ENCODE measurements around the gene RNF13. TPM values are rescaled to one million over a fixed set of nuclear protein-coding genes. Genes with fewer than 3 reads are reported as not detected.

Gene RNF13
- total RNA-seq, 2 experiments from 2014 or later: 39.1 to 44.1 TPM

DNA sequence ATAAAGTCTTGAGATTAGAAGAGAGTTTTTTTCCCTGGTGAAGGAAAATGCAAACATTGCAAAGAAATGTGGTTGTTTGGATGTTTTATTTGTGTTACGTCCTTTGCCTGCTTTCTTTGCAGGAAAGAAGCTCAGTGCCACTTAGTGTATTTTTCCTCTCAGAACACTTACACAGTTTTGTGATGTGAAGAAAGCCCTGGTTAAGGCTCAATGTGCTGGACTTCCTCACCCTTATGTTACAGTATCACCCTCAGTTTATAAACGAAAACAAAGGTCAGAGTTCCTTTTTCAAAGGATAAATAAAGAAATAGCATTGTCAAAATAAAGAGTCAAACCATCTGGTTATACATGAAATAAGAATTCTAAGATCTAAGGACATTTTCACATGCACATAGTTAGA, 45.9 kb downstream of the RNF13 start:
- Mint-ChIP-seq H3K36me3 (ENCODE audit: low read depth) (peaks cover 87% of the 10 kb centered on the region), H3K27ac (no peak overlapping the region), H3K27me3 (no peaks in the 10 kb centered on the region), H3K4me3 (no peak overlapping the region), H3K9me3 (no peaks in the 10 kb centered on the region), H3K4me1 (ENCODE audit: low read depth) (peaks cover 5% of the 10 kb centered on the region)
- H3K4me1 ChIP-seq (ENCODE audit: insufficient read depth, low read length): no peaks in the 10 kb centered on the region
- no peak for ATAC-seq (ENCODE audit: poor library complexity)
- intact Hi-C loops (cut with DNase I, micrococcal nuclease): no loop called here
- H3K4me3 ChIP-seq (ENCODE audit: low read length): no peak overlapping the region
- ChIA-PET POLR2A (interaction anchor here (0.6 kb wide), 1 partner anchor 763 kb away, joined by 5 read pairs; no protein-coding TSS in a partner anchor), CTCF (no interaction called here)
- H3K36me3 ChIP-seq (ENCODE audit: insufficient read depth, low read length): peaks cover 28% of the 10 kb centered on the region
- TF ChIP-seq, protein P1, sequence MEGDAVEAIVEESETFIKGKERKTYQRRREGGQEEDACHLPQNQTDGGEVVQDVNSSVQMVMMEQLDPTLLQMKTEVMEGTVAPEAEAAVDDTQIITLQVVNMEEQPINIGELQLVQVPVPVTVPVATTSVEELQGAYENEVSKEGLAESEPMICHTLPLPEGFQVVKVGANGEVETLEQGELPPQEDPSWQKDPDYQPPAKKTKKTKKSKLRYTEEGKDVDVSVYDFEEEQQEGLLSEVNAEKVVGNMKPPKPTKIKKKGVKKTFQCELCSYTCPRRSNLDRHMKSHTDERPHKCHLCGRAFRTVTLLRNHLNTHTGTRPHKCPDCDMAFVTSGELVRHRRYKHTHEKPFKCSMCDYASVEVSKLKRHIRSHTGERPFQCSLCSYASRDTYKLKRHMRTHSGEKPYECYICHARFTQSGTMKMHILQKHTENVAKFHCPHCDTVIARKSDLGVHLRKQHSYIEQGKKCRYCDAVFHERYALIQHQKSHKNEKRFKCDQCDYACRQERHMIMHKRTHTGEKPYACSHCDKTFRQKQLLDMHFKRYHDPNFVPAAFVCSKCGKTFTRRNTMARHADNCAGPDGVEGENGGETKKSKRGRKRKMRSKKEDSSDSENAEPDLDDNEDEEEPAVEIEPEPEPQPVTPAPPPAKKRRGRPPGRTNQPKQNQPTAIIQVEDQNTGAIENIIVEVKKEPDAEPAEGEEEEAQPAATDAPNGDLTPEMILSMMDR (IDR thresholded peaks at IDR 0.05): no peak
- H3K9me3 ChIP-seq (ENCODE audit: control insufficient read depth in 1 of 2, insufficient read depth in 1 of 2, low read length in 2 of 2): no peaks in the 10 kb centered on the region
- no peaks in the 10 kb centered on the region for H3K27me3 ChIP-seq (ENCODE audit: control insufficient read depth in 1 of 2, insufficient read depth in 2 of 2, low read length in 2 of 2)
- DNase-seq: no peak
- H3K27ac ChIP-seq (ENCODE audit: low read depth in 1 of 2, low read length in 2 of 2): no peak overlapping the region

DNA sequence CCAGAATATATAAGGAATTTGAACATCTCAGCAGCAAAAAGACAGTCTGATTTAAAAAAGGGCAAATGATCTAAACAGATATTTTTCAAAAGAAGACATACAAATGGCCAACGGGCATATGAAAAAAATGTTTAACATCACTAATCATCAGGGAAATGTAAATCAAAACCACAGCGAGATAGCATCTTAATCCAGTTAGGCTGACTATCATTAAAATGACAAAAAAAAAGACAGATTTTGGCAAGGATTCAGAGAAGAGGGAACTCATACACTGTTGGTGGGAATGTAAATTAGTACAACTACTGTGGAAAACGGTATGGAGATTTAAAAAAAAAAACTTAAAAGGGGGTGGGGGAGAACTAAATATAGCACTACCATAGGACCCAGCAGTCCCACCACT, 47.9 kb downstream of the RNF13 start:
- no peaks in the 10 kb centered on the region for H3K9me3 ChIP-seq (ENCODE audit: control insufficient read depth in 1 of 2, insufficient read depth in 1 of 2, low read length in 2 of 2)
- intact Hi-C loops (cut with DNase I, micrococcal nuclease): no loop called here
- ChIA-PET CTCF (no interaction called here), POLR2A (no interaction called here)
- H3K27ac Mint-ChIP-seq: no peak overlapping the region
- H3K27ac ChIP-seq (ENCODE audit: low read depth in 1 of 2, low read length in 2 of 2): no peak overlapping the region
- TF ChIP-seq, protein P1 (IDR thresholded peaks at IDR 0.05): no peak
- peaks cover 13% of the 10 kb centered on the region for H3K36me3 ChIP-seq (ENCODE audit: insufficient read depth, low read length)
- no peak for ATAC-seq (ENCODE audit: poor library complexity)
- no peaks in the 10 kb centered on the region for H3K27me3 ChIP-seq (ENCODE audit: control insufficient read depth in 1 of 2, insufficient read depth in 2 of 2, low read length in 2 of 2)
- peaks cover 85% of the 10 kb centered on the region for H3K36me3 Mint-ChIP-seq (ENCODE audit: low read depth)
- H3K4me3 ChIP-seq (ENCODE audit: low read length): no peak overlapping the region
- no peak overlapping the region for H3K4me3 Mint-ChIP-seq
- H3K4me1 ChIP-seq (ENCODE audit: insufficient read depth, low read length): no peaks in the 10 kb centered on the region
- no peak for DNase-seq
- H3K27me3 Mint-ChIP-seq: no peaks in the 10 kb centered on the region
- H3K4me1 Mint-ChIP-seq (ENCODE audit: low read depth): peaks cover 8% of the 10 kb centered on the region
- H3K9me3 Mint-ChIP-seq: peaks cover 4% of the 10 kb centered on the region

DNA sequence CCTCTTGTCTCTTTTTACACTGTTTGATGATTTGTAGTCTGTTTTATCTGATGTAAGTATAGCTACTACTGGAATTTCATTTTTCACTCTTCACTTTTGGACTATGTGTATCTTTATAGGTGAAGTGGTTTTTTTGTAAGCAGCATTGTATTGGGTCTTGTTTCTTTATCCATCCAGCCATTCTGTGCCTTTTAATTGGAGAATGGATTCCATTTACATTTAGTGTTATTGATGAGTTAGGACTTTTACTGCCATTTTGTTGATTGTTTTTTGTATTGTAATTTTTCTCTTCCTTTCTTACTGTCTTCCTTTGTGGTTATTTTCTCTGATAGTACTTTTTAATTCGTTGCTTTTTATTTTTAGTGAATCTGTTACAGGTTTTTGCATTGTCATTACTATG, 54.5 kb downstream of the RNF13 start:
- peaks cover 87% of the 10 kb centered on the region for H3K36me3 Mint-ChIP-seq (ENCODE audit: low read depth)
- Histone ChIP-seq H3K9me3 (ENCODE audit: control insufficient read depth in 1 of 2, insufficient read depth in 1 of 2, low read length in 2 of 2) (peaks cover 7 to 15% of the 10 kb centered on the region in 2 experiments), H3K4me3 (ENCODE audit: low read length) (no peak overlapping the region), H3K27ac (ENCODE audit: low read depth in 1 of 2, low read length in 2 of 2) (no peak overlapping the region), H3K36me3 (ENCODE audit: insufficient read depth, low read length) (peaks cover 14% of the 10 kb centered on the region), H3K4me1 (ENCODE audit: insufficient read depth, low read length) (no peaks in the 10 kb centered on the region), H3K27me3 (ENCODE audit: control insufficient read depth in 1 of 2, insufficient read depth in 2 of 2, low read length in 2 of 2) (no peaks in the 10 kb centered on the region)
- DNase-seq (no peak), ATAC-seq (ENCODE audit: poor library complexity) (no peak)
- ChIA-PET CTCF (no interaction called here), POLR2A (no interaction called here)
- peaks cover 9% of the 10 kb centered on the region for H3K4me1 Mint-ChIP-seq (ENCODE audit: low read depth)
- H3K27me3 Mint-ChIP-seq: no peaks in the 10 kb centered on the region
- H3K9me3 Mint-ChIP-seq: peaks cover 14% of the 10 kb centered on the region
- intact Hi-C loops (cut with DNase I, micrococcal nuclease): no loop called here
- H3K4me3 Mint-ChIP-seq: no peak overlapping the region
- H3K27ac Mint-ChIP-seq: no peak overlapping the region
- TF ChIP-seq, protein P1 (IDR thresholded peaks at IDR 0.05): no peak

All from CD4-positive, alpha-beta T cell (primary cell).